ENCODE data around the gene NHSL2.

- TF ChIP-seq EP300 (IDR thresholded peaks at IDR 0.05) (no peak), CTCF (IDR thresholded peaks at IDR 0.05) (no peak)
Measured at GRCh38 chrX:72020788-72021187, 110.1 kb downstream of the NHSL2 start.
